NCI-H446 (cell line): ENCODE data around the gene TRABD2A.

Source experiments
- DNase-seq, 2 experiments: peaks; one replicate each; lab custom pipeline; 2025; lab: John Stamatoyannopoulos, UW

Gene TRABD2A

DNA sequence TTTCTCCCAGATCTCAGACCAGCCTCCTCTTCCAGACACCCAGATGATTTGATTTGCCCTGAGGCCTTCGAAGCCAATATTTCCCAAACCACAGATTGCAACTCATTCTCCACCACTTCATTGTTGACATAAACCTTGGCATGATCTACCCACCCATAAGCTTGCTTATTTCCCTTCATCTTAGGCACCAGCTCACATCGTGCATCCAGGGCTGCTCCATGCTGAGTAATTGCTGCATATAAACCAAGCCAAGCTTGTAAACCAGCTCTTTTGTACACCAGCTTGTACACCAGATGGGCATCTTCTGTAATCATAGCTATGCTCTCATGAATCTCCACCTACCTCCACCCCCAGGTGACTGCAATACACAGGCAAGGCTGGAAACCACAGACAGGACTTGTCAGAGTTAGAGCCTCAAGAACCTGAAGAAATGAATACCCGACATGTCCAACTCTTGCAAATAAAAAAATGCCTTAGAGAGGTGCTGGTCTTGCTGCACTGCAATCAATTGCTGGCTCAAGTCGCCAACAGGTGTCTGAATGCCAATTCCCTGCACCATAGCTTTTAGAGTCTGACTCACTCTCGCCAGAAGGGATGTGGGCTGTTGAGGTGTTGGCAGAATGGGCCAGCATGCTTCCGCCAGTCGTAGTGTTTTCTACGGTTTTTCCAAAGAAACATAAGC lies 31.5 kb downstream of the TRABD2A start:
- peak; percentile 3 to 65 for DNase-seq

DNA sequence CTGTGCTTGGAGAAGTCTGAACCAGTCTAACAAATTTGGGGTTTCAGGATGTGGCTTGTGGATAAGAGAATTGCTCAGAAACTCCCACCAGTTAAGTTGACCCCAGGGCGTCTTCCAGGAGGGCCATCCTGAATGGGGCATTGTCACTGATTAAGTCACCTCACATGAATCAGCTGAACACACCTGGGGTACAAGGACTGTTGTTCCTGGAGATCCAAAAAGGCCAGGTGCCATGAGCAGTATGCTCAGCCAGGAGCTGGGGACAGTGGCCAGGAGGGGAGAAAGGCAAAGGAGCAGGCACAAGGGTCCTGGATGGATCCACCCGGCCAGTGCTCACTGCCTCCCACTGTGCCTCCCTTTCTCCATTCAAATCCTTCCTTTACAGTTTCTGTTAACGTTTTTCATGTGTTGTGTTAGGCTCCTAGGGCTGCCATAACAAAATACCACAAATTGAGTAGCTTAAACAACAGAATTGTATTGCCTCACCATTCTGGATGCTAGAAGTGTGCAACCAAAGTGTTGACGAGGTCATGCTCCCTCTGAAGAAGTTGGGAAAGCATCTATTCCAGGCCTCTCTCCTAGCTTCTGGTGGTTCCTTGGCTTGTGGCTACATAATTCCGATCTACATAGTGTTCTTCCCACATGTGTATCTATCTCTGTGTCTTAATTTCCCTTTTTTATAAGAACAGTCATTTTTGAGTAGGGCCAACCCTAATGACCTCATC lies 33.4 kb downstream of the TRABD2A start:
- DNase-seq: no peak

DNA sequence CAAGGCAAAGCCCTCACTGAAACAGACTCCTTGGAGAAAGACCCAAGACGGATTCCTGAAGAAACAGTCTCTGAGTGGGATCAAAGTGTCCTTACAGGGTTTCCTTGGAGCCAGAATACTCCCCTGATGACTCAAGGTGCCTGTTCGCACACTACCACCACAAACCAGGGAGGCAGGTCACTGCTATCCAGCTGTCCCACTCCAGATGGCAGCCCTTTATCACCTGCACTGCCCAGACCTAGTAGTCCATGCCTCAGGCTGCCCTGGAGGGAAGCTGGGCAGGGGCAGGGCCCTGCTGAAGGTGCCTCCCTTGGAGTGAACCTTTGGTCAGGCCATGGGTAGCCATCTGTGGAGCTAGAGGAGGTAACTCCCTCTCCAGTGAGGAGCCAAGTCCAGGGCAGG lies 34.1 kb downstream of the TRABD2A start:
- no peak for DNase-seq

DNA sequence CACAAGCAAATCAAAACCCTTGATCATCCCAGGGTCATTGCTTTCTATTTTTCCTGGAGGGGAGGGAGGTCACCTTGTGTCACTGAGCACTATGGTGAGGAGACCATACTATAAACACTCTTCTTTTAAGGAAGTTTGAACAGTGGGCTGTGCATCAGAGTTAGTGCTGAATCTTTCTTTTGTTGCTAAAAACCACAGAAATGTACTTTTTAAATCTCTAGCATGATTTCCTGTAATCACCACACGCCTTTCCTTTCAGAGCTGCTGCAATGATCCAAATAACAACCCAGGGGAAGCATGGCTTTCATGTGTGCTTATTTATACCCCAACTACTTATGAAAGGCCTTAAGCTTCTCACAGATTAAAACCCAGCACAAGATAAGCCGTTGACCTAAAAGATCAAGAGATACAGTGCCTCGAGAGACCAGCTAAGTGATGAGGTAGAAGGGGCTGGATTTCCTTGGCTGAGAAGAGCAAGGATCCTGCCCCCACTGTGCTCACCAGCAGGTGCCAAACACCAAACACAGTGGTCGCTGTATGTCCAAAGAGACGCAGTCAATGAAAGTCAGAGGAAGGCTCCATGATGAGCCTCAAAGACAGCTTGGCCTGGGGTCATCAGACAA lies 34.7 kb downstream of the TRABD2A start:
- DNase-seq: no peak

DNA sequence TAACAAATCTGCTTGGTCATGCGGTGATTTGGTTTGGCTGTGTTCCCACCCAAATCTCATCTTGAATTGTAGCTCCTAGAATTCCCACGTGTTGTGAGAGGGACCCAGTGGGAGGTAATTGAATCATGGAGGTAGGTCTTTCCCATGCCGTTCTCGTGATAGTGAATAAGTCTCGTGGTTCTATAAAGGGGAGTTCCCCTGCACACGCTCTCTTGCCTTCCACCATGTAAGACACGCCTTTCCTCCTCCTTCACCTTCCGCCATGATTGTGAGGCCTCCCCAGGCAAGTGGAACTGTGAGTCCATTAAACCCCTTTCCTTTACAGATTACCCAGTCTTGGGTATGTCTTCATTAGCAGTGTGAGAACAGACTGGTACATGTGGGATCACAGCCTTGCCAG lies 36.7 kb downstream of the TRABD2A start:
- no peak for DNase-seq

DNA sequence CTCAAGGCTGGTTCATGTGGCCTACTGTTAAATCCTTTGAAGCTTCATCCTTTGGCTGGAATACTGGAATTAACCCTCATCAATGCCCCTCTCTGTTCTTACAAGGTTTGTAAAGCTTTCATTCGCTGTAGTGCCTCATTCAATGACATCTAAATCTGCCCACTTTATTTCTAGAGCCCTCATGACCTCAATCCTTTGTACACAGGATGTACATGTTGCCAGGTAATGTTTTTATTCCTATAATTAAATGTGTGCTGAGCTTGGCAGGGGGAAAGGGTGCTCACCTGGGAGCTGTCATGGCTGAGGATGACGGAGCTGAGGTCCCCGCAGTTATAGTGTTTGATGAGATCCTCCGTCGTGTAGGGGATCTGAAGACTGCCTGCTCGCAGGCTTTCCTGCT lies 39.3 kb downstream of the TRABD2A start:
- no peak for DNase-seq

DNA sequence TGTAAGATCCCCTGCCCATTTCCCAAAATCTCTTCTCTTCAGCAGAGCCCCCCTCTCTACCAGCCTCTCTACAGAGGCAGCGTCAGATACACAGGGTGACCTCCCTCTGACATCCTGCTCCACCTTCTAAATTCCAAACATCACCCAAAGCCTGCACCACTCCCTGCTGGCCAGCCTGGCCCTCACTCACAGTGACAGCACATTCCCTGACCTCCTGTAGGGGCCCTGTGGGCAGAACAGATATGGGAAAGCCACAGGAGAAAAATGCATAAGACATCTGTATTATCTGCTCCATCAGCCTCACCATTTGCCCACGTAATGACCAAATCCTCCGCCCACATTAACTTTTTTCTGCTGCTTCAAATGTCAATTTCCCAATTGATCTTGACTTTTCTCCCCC lies 40.6 kb downstream of the TRABD2A start:
- no peak for DNase-seq

DNA sequence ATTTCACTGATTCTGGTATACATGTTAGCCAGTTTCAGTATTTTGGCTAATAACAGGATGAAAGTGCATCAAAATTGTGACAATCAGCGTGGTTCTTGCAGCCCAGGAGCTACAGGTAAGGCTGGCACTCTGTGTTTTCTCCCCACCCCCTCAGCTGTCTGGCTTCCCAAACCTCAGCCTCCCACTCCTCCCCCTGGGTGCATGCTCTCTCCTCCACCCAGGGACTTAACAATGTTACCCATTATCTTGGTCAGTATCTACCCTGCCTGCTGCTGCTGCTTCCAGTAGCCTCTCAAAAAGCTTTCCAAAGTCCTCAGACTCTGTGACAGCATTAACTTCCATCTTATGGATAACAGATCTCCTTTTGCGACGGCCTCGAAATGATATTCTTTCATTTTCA lies 41.0 kb downstream of the TRABD2A start:
- DNase-seq: no peak

DNA sequence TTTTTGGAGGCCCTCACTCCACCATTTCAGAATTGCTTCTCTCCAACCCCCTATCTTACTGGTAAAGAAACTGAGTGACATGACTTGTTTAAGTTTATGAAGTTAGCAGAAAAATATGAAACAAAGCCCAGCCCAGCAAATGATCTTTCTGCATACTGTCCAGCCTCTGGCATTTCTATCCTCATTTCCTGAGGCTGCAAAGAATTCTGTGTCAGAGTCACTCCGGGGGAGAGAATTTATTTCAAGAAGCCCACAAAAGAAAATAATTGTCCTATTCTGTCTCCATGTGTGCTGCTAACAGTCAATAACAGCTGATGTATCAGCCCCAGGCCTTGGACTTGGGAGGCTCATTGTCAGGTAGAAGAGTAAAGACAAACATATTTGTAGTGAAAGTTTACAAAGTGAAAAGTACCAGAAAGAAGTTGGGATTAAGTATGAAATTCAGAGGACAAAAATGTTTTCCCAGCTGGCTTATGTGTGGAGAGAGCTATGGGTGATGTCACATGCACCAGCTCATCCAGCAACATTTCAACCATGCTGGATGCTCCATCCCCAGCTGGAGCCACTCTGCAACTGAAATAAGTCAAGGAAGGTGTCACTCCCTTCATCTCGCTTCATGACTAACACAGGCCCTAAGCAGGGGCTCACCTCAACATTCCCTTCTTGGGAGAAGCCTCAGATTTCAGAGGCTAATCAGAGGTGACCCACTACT lies 42.3 kb downstream of the TRABD2A start:
- DNase-seq: no peak

DNA sequence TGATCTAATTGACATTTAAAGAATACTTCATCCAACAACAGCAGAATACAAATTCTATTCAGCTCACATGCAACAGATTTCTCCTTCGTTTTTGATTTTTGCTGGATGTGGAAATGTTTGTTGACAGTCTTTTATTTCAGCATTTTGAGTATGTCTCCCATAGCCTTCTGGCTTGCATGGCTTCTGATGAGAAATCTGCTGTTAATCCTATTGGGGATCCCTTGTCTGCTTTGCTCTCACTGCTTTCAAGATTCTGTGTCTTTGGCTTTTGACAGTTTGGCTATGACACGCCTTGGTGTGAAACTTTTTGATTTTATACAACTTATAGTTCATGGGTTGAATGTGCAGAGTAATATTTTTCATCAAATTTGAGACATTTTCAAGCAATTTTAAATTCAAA lies 44.7 kb downstream of the TRABD2A start:
- DNase-seq: no peak

DNA sequence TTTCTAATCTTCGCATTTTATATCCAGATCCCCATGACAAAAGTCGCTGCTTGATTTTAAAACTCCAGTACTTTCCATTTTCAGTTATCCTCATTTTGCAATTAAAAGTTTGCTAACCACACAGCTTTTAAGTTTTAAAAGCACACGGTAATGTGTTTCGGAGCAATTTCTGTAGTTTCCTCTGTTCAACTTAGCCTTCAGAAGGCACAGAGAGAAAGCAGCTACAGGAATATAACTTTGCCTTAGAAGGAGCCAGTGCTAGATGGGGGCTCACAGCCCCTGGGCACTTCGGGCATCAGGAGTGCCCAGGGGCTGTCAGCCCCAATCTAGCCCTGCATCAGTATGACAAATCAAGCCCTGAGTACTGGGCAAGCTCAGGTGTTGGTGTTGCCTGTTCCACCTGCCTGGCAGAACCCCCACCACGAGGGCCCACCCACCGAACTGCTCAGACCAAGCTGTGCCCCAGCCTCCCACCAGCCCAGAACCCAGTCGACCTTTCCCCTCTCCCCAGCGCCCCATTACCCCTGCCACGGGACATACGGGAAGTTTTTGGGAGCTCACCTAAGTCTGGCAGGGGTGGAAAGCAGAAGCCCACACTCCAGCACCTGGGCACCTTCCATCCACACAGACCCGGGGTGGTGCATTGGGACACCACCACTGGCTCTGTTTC lies 47.3 kb downstream of the TRABD2A start:
- DNase-seq: no peak

DNA sequence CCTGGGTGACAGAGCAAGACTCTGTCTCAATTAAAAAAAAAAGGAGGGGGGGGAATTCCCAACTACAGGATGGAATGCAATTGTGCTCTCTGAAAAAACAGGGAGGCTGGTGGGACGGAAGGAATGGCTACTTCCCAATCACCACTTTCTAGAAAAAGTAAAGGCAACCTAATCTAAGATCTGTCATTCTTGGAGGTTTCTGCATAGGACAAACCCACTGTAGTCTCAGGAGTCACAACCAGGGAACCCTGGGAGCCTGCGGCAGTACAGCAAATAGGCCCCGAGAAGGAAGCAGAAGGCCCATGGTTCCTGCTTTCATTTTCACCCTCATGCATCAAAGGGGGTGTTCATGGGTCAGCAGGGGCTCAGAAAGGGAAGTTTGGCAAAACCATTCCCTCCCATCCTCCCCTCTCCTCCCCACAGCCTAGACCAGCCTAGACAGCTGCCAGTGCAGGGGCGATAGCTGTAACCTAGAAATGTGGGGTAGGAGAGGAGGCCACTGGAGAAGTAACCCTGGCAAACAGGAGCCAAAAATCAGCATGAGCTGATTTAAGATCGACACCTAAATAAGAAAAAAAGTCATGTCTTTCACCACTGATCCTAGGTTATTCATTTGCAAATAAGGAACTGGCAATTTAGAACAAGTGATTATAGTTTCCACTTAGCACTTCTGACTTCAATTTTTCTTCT lies 48.0 kb downstream of the TRABD2A start:
- DNase-seq: no peak

DNA sequence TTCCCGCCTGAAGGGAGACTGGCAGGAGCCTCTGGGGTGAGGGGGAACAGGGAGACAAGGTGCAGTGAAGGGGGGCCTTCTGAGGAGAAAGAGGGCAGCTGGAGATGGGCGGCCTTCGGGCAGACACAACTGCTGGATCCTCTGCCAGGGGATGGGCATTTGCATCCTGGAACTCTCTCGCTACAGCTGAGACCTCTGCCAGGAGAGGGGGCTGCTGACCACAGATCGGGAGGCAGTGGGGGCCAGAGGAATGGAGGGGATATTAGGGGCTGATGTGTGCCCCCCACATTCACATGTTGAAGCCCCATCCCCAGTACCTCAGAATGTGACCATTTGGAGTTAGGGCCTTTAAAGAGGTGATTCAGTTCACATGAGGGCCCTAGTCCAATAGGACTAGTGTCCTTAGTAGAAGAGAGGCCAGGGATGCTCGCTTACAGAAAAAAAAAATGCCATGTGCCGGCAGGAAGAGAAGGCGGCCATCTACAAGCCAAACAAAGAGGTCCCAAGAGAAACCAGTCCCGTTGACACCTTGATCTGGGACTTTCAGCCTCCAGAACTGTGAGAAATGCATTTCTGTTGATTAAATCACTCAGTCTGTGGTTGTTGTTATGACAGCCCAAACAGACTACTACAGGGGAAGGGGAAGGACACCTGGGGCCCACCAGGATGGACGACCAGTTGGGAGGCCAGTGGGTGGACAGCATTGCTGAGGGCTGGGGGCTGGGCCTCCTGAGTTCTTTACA lies 50.0 kb downstream of the TRABD2A start:
- DNase-seq: no peak

DNA sequence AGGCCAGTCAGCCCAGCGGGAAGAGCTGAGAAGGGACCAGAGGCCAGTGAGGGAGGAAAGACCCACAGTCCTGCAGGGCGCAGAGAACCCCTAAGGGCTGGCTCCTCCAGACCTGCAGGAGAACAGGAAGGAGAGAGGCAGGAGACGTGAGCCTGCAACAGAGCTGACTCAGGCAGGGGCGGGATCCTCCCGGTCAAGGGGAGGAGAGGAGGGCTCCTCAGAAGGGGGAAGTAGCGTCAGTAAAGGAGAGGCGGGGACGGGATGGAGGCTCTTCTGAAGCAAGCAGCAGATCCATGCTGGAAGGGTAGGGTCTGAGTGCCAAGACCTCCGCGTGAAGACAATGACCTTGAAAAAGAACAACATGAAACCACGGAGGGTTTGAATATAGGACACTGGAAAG lies 50.8 kb downstream of the TRABD2A start:
- no peak for DNase-seq

DNA sequence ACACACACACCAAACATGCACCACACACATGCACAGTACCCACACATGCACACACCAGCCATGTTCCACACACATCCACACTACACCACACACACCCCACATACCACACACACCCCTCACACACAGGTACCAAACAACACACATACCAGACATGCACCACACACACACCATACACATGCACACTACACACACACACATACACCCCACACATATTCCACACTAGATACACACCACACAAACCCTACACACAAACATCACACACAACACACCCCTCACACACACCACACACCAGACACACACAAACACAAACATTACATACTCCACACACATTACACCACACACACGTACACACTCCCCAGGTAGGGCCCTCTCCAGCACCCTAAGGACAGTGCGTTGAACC lies 51.2 kb downstream of the TRABD2A start:
- DNase-seq: no peak

DNA sequence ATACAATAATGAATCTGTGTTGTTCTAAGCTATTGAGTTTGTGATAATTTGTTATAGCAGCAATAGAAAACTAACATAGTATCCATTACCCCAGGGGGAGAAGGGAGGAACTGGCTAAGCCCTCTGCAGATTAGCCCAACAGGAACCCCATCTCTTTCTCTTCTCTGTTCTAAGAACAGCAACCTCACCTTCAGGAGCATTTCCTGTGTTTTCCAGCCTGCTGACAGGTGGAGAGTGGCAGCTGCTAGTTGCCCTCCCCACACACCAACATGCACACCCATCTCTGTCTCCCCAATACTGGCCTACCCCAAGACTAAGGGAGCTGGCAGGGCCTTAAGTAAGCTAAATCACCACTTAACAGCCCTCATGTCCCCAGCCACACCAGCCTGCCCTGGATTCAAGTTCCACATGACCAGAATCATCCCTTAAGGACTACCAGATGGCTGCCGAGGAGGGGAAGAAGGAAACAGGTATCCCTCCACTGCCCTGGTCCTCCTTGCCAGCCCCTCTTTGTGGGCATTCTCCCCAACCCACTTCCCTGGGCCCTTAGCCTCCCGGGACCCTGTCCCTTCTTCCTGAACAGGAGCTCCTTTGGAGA lies 52.8 kb downstream of the TRABD2A start:
- no peak for DNase-seq

DNA sequence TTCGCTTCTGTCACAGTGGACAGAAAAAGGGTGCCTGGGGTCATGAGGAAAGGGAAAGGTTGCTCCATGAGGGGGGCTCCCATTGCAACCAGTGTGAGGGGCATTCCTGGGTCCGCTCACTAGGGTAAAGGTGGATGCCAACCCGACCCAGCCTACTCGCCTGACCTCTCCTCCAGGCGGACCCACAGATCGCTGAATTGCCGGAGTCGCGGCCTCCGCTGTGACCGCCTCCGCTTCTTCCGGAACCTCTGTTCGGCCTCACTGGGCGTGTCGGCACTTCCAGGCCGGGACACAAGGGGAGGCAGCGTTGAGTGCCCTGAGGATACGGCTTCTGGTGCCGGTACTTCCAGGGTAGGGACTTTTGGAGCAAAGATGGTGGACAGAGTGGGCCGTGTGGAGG lies 57.1 kb downstream of the TRABD2A start:
- DNase-seq: no peak

DNA sequence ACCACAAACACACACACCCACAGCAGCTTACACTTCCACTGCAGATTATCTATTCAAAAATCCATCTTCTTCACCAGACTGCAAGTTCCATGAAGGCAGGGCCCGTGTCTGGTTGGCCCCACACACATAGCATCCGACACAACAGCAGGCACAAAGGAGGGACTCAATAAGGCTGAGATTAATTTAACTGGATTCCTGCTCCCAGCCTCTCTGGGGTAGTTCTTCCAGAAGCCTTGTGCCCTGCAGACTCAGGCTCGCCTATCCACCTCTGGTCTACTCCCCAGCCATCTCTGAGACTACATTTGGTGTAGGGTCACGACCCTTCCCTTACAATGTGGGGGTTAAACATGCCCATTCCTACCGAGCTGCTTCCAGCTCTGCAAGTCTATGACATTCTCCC lies 57.7 kb downstream of the TRABD2A start:
- DNase-seq: no peak

DNA sequence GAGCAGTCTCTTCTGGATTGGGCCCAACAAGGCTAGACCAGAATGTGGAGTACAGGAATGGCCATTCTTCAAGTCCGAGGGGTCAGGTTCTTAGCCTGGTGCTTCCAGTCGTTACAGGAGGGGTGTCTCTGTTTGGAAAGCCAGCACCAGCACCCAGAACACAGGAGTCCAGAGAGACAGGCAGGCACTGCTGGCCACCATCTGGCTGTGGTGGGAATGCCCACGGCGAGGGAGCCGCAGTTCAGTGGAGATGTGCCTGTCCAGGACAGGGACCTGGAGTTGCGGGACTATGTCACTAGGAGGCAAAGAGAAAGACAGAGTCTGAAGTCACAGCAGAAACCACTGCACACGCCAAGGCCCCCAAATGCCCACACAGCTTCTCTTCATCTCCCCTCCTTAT lies 59.1 kb downstream of the TRABD2A start:
- no peak for DNase-seq

DNA sequence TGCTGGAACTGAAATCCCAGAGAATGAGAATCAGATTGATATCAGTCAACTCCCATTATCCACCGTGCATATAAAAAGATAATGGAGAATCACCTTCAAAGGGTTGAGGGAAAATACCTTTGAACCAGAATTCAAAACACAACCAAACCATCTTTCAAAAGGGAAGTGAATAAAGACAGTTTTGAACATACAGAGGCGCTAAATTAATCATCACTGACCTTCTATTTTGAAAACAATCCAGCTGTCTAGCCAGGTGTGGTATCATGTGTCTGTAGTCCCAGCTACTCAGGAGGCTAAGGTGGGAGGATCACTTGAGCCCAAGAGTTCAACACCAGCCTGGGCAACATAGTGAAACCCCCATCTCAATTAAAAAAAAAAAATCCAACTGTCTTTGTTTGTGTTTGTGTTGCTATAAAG lies 63.6 kb downstream of the TRABD2A start:
- DNase-seq: no peak
